NOMO-1 treated with DMSO at 0.1 percent for 48 hours (cell line): ENCODE measurements around the gene LCE4A.
"Not testable (repeated sequence)": the region's sequence is repeated elsewhere in the genome, so short reads cannot be mapped to it uniquely, and the experiment has no call there.

Experiments used
- DNase-seq: peaks from one replicate; lab custom pipeline; 2025; ENCODE audit not compliant: unreplicated experiment; lab: John Stamatoyannopoulos, UW

LCE4A gene

GRCh38 chr1:152707860-152708259, at the start of gene LCE4A:
LCE4A (plus strand) TSS chr1:152708160; CDS start chr1:152709076, 916 bp downstream.
- DNase-seq, result no peak

GRCh38 chr1:152658649-152659048, 49.3 kb upstream of the LCE4A start:
- DNase-seq, result no peak

GRCh38 chr1:152663098-152663497, 44.9 kb upstream of the LCE4A start, which contains the start of gene LCE2D:
LCE2D (plus strand) TSS chr1:152663380; CDS start chr1:152664106, 726 bp downstream.
- no peak for DNase-seq

- DNase-seq, result not testable (repeated sequence)
Measured at GRCh38 chr1:152666171-152666570, 41.8 kb upstream of the LCE4A start.

GRCh38 chr1:152667648-152668047, 40.3 kb upstream of the LCE4A start:
- DNase-seq, result no peak

- no peak for DNase-seq
Measured at GRCh38 chr1:152673016-152673415, 34.9 kb upstream of the LCE4A start.

- not testable (repeated sequence) for DNase-seq
Measured at GRCh38 chr1:152674983-152675382, 33.0 kb upstream of the LCE4A start, which contains the start of gene LCE2C. LCE2C (plus strand) TSS chr1:152675279; CDS start chr1:152676016, 737 bp downstream.

- no peak for DNase-seq
Measured at GRCh38 chr1:152679459-152679858, 28.5 kb upstream of the LCE4A start.

GRCh38 chr1:152681616-152682015, 26.3 kb upstream of the LCE4A start:
- DNase-seq, result no peak

GRCh38 chr1:152683846-152684245, 24.1 kb upstream of the LCE4A start:
- no peak for DNase-seq

- not testable (repeated sequence) for DNase-seq
Measured at GRCh38 chr1:152685823-152686222, 22.1 kb upstream of the LCE4A start, which contains the start of gene LCE2B. LCE2B (plus strand) TSS chr1:152686123; CDS start chr1:152686844, 721 bp downstream.

- no peak for DNase-seq
Measured at GRCh38 chr1:152697701-152698600, 10.0 kb upstream of the LCE4A start, which contains the start of gene LCE2A. LCE2A (plus strand) TSS chr1:152698345; CDS start chr1:152698902, 557 bp downstream.

GRCh38 chr1:152699746-152700145, 8.2 kb upstream of the LCE4A start:
- DNase-seq, result no peak

- no peak for DNase-seq
Measured at GRCh38 chr1:152718238-152718637, 10.3 kb downstream of the LCE4A start.

GRCh38 chr1:152725261-152725660, 17.3 kb downstream of the LCE4A start:
- no peak for DNase-seq

- DNase-seq, result no peak
Measured at GRCh38 chr1:152728986-152729385, 21.0 kb downstream of the LCE4A start.

- no peak for DNase-seq
Measured at GRCh38 chr1:152735648-152736047, 27.7 kb downstream of the LCE4A start.

GRCh38 chr1:152737997-152738396, 30.0 kb downstream of the LCE4A start:
- no peak for DNase-seq

GRCh38 chr1:152739841-152740240, 31.9 kb downstream of the LCE4A start:
- DNase-seq, result no peak

- no peak for DNase-seq
Measured at GRCh38 chr1:152741656-152742055, 33.7 kb downstream of the LCE4A start.

GRCh38 chr1:152743371-152744145, 35.6 kb downstream of the LCE4A start:
- DNase-seq, result no peak
